ENCODE data around the gene UNC119B.

The UNC119B gene

GRCh38 chr12:120688527-120689071, 21.7 kb upstream of the UNC119B start:
- peak overlapping the region; percentile 64 for H3K4me2 ChIP-seq (ENCODE audit: insufficient read depth, low read length, poor library complexity, severe bottlenecking)
- WGBS, 2 donors (ENCODE audit: extremely low coverage in 2 of 2, insufficient read length in 2 of 2, insufficient replicate concordance in 1 of 2): no CpG with 5 or more reads among the region's 6 CpGs
- no peaks in the 10 kb centered on the region for H3K27me3 ChIP-seq (ENCODE audit: control insufficient read depth in 3 of 3, insufficient read depth in 3 of 3, low read depth in 1 of 3, low read length in 3 of 3)
- H4K8ac ChIP-seq (ENCODE audit: low read depth, low read length): no peak overlapping the region
- no peak overlapping the region for H2BK15ac ChIP-seq (ENCODE audit: low read length)
- H3K4me3 ChIP-seq (ENCODE audit: low read length in 2 of 2): peak overlapping the region; percentile 63 to 89
- H2BK12ac ChIP-seq (ENCODE audit: low read length): no peak overlapping the region
- H3K4me1 ChIP-seq (ENCODE audit: control insufficient read depth in 2 of 2, insufficient read depth in 1 of 2, low read depth in 1 of 2, low read length in 2 of 2): peaks cover 18 to 45% of the 10 kb centered on the region in 2 donors
- no peak overlapping the region for H3K4ac ChIP-seq (ENCODE audit: low read length)
- no peak overlapping the region for H3K23ac ChIP-seq (ENCODE audit: low read depth, low read length, poor library complexity)
- no peak overlapping the region for H2AFZ ChIP-seq (ENCODE audit: low read length)
- no peak overlapping the region for H3K14ac ChIP-seq (ENCODE audit: low read length)
- H2AK5ac ChIP-seq (ENCODE audit: low read depth, low read length): no peak overlapping the region
- H3K27ac ChIP-seq (replicated peaks; ENCODE audit: low read length): no peak overlapping the region
- H3K9ac ChIP-seq (ENCODE audit: low read depth, low read length, poor library complexity): no peak overlapping the region
- peaks cover 0 to 9% of the 10 kb centered on the region in 2 donors for H3K36me3 ChIP-seq (replicated peaks in 1 of 2; ENCODE audit: control insufficient read depth in 2 of 2, insufficient read depth in 2 of 2, low read length in 2 of 2)
- H2BK120ac ChIP-seq (ENCODE audit: low read depth, low read length): no peak overlapping the region
- peaks cover 8% of the 10 kb centered on the region for H3K79me1 ChIP-seq (ENCODE audit: low read depth, low read length)
- H2BK5ac ChIP-seq (ENCODE audit: low read length): no peak overlapping the region
- H4K91ac ChIP-seq (ENCODE audit: low read depth, low read length, poor library complexity): no peak overlapping the region
- DNase-seq (ENCODE audit: low spot score): no peak
- no peaks in the 10 kb centered on the region for H3K9me3 ChIP-seq (replicated peaks in 1 of 2; ENCODE audit: control insufficient read depth in 2 of 2, insufficient read depth in 1 of 2, low read depth in 1 of 2, low read length in 2 of 2)
- H3K18ac ChIP-seq (ENCODE audit: low read length): no peak overlapping the region

GRCh38 chr12:120689397-120690082, 20.7 kb upstream of the UNC119B start:
- H3K27ac ChIP-seq (replicated peaks; ENCODE audit: low read length): no peak overlapping the region
- no peak overlapping the region for H4K8ac ChIP-seq (ENCODE audit: low read depth, low read length)
- H3K14ac ChIP-seq (ENCODE audit: low read length): no peak overlapping the region
- H3K9me3 ChIP-seq (replicated peaks in 1 of 2; ENCODE audit: control insufficient read depth in 2 of 2, insufficient read depth in 1 of 2, low read depth in 1 of 2, low read length in 2 of 2): no peaks in the 10 kb centered on the region
- H2BK12ac ChIP-seq (ENCODE audit: low read length): no peak overlapping the region
- no peak overlapping the region for H2AFZ ChIP-seq (ENCODE audit: low read length)
- no CpG with 5 or more reads among the region's 6 CpGs for WGBS, 2 donors (ENCODE audit: extremely low coverage in 2 of 2, insufficient read length in 2 of 2, insufficient replicate concordance in 1 of 2)
- no peak overlapping the region for H2AK5ac ChIP-seq (ENCODE audit: low read depth, low read length)
- no peak overlapping the region for H4K91ac ChIP-seq (ENCODE audit: low read depth, low read length, poor library complexity)
- peaks cover 24 to 55% of the 10 kb centered on the region in 2 donors for H3K4me1 ChIP-seq (ENCODE audit: control insufficient read depth in 2 of 2, insufficient read depth in 1 of 2, low read depth in 1 of 2, low read length in 2 of 2)
- no peak overlapping the region for H2BK15ac ChIP-seq (ENCODE audit: low read length)
- H3K4me2 ChIP-seq (ENCODE audit: insufficient read depth, low read length, poor library complexity, severe bottlenecking): no peak overlapping the region
- peaks cover 8% of the 10 kb centered on the region for H3K79me1 ChIP-seq (ENCODE audit: low read depth, low read length)
- H3K23ac ChIP-seq (ENCODE audit: low read depth, low read length, poor library complexity): no peak overlapping the region
- no peak overlapping the region for H3K4ac ChIP-seq (ENCODE audit: low read length)
- no peak overlapping the region for H2BK120ac ChIP-seq (ENCODE audit: low read depth, low read length)
- H3K27me3 ChIP-seq (ENCODE audit: control insufficient read depth in 3 of 3, insufficient read depth in 3 of 3, low read depth in 1 of 3, low read length in 3 of 3): no peaks in the 10 kb centered on the region
- H3K9ac ChIP-seq (ENCODE audit: low read depth, low read length, poor library complexity): no peak overlapping the region
- H3K18ac ChIP-seq (ENCODE audit: low read length): no peak overlapping the region
- DNase-seq (ENCODE audit: low spot score): no peak
- H3K4me3 ChIP-seq (ENCODE audit: low read length in 2 of 2): peak overlapping the region in 1 of 2 donors; percentile 89
- peaks cover 3 to 13% of the 10 kb centered on the region in 2 donors for H3K36me3 ChIP-seq (replicated peaks in 1 of 2; ENCODE audit: control insufficient read depth in 2 of 2, insufficient read depth in 2 of 2, low read length in 2 of 2)
- no peak overlapping the region for H2BK5ac ChIP-seq (ENCODE audit: low read length)

GRCh38 chr12:120690083-120690450, 20.2 kb upstream of the UNC119B start:
- Histone ChIP-seq H3K79me1 (ENCODE audit: low read depth, low read length) (peaks cover 8% of the 10 kb centered on the region), H3K14ac (ENCODE audit: low read length) (no peak overlapping the region), H3K23ac (ENCODE audit: low read depth, low read length, poor library complexity) (no peak overlapping the region), H3K9ac (ENCODE audit: low read depth, low read length, poor library complexity) (no peak overlapping the region), H2BK120ac (ENCODE audit: low read depth, low read length) (no peak overlapping the region), H2AK5ac (ENCODE audit: low read depth, low read length) (no peak overlapping the region), H3K4me1 (ENCODE audit: control insufficient read depth in 2 of 2, insufficient read depth in 1 of 2, low read depth in 1 of 2, low read length in 2 of 2) (peaks cover 24 to 59% of the 10 kb centered on the region in 2 donors), H4K8ac (ENCODE audit: low read depth, low read length) (no peak overlapping the region), H3K4me2 (ENCODE audit: insufficient read depth, low read length, poor library complexity, severe bottlenecking) (no peak overlapping the region), H3K18ac (ENCODE audit: low read length) (no peak overlapping the region), H3K4ac (ENCODE audit: low read length) (no peak overlapping the region), H4K91ac (ENCODE audit: low read depth, low read length, poor library complexity) (no peak overlapping the region), H2BK15ac (ENCODE audit: low read length) (no peak overlapping the region), H2BK12ac (ENCODE audit: low read length) (no peak overlapping the region), H3K27me3 (ENCODE audit: control insufficient read depth in 3 of 3, insufficient read depth in 3 of 3, low read depth in 1 of 3, low read length in 3 of 3) (no peaks in the 10 kb centered on the region), H3K4me3 (ENCODE audit: low read length in 2 of 2) (peak overlapping the region in 1 of 2 donors; percentile 89), H2BK5ac (ENCODE audit: low read length) (no peak overlapping the region), H3K9me3 (replicated peaks in 1 of 2; ENCODE audit: control insufficient read depth in 2 of 2, insufficient read depth in 1 of 2, low read depth in 1 of 2, low read length in 2 of 2) (no peaks in the 10 kb centered on the region), H3K36me3 (replicated peaks in 1 of 2; ENCODE audit: control insufficient read depth in 2 of 2, insufficient read depth in 2 of 2, low read length in 2 of 2) (peaks cover 7 to 18% of the 10 kb centered on the region in 2 donors), H2AFZ (ENCODE audit: low read length) (no peak overlapping the region), H3K27ac (replicated peaks; ENCODE audit: low read length) (no peak overlapping the region)
- no peak for DNase-seq (ENCODE audit: low spot score)
- WGBS, 2 donors (ENCODE audit: extremely low coverage in 2 of 2, insufficient read length in 2 of 2, insufficient replicate concordance in 1 of 2): no CpG with 5 or more reads among the region's 2 CpGs

GRCh38 chr12:120690978-120691377, 19.3 kb upstream of the UNC119B start:
- Histone ChIP-seq H3K79me1 (ENCODE audit: low read depth, low read length) (peaks cover 8% of the 10 kb centered on the region), H3K4me1 (ENCODE audit: control insufficient read depth in 2 of 2, insufficient read depth in 1 of 2, low read depth in 1 of 2, low read length in 2 of 2) (peaks cover 22 to 59% of the 10 kb centered on the region in 2 donors), H2BK12ac (ENCODE audit: low read length) (no peak overlapping the region), H3K27ac (replicated peaks; ENCODE audit: low read length) (no peak overlapping the region), H3K14ac (ENCODE audit: low read length) (no peak overlapping the region), H3K4ac (ENCODE audit: low read length) (no peak overlapping the region), H2AK5ac (ENCODE audit: low read depth, low read length) (no peak overlapping the region), H3K36me3 (replicated peaks in 1 of 2; ENCODE audit: control insufficient read depth in 2 of 2, insufficient read depth in 2 of 2, low read length in 2 of 2) (peaks cover 14 to 27% of the 10 kb centered on the region in 2 donors), H4K91ac (ENCODE audit: low read depth, low read length, poor library complexity) (no peak overlapping the region), H3K9ac (ENCODE audit: low read depth, low read length, poor library complexity) (no peak overlapping the region), H3K4me3 (ENCODE audit: low read length in 2 of 2) (no peak overlapping the region), H2AFZ (ENCODE audit: low read length) (no peak overlapping the region), H3K9me3 (replicated peaks in 1 of 2; ENCODE audit: control insufficient read depth in 2 of 2, insufficient read depth in 1 of 2, low read depth in 1 of 2, low read length in 2 of 2) (no peaks in the 10 kb centered on the region), H2BK15ac (ENCODE audit: low read length) (no peak overlapping the region), H3K23ac (ENCODE audit: low read depth, low read length, poor library complexity) (no peak overlapping the region), H4K8ac (ENCODE audit: low read depth, low read length) (no peak overlapping the region), H3K4me2 (ENCODE audit: insufficient read depth, low read length, poor library complexity, severe bottlenecking) (no peak overlapping the region), H2BK5ac (ENCODE audit: low read length) (no peak overlapping the region), H3K18ac (ENCODE audit: low read length) (no peak overlapping the region), H2BK120ac (ENCODE audit: low read depth, low read length) (no peak overlapping the region), H3K27me3 (ENCODE audit: control insufficient read depth in 3 of 3, insufficient read depth in 3 of 3, low read depth in 1 of 3, low read length in 3 of 3) (no peaks in the 10 kb centered on the region)
- DNase-seq (ENCODE audit: low spot score): no peak
- no CpG with 5 or more reads among the region's 3 CpGs for whole genome bisulfite sequencing, 2 donors (ENCODE audit: extremely low coverage in 2 of 2, insufficient read length in 2 of 2, insufficient replicate concordance in 1 of 2)

All from neuronal stem cell (in vitro differentiated cells).